ENCODE measurements around the gene CIT. TPM values are rescaled to one million over a fixed set of nuclear protein-coding genes. Genes with fewer than 3 reads are reported as not detected.

The CIT gene
- total RNA-seq, 3 donors from 2014 or later (not counting 1 experiment from before 2014, with no cell fraction given), result 2.8 to 4.2 (median 3.6) TPM

DNA sequence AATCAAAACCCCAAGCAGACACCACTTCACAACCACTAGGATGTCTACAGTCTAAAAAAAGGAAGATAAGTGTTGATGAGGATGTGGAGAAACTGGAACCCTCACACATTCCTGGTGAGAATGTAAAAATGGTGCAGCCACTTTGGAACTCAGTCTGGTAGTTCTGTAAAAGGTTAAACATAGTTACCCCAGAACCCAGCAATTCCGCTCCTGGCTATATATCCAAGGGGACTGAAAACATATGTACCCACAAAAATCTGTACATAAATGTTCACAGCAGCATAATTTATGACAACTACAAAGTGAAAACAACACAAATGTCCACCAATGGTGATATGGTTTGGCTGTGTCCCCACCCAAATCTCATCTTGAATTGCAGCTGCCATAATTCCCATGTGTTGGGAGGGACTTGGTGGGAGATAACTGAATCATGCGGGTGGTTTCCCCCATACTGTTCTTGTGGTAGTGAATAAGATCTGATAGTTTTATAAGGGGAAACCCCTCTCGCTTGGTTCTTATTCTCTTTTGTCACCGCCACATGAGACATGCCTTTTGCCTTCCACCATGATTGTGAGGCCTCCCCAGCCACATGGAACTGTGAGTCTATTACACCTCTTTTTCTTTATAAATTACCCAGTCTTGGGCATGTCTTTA, 162.4 kb downstream of the CIT start:
- no peaks in the 10 kb centered on the region for H3K4me1 ChIP-seq (ENCODE audit: control insufficient read depth, insufficient read depth, low read length)
- WGBS (ENCODE audit: insufficient coverage), result 100% methylated on average over 4 of the region's 4 CpGs
- no peaks in the 10 kb centered on the region for H3K27me3 ChIP-seq (ENCODE audit: control insufficient read depth, insufficient read depth, low read length)
- Mint-ChIP-seq H3K27me3 (ENCODE audit: low read depth in 2 of 2) (no peaks in the 10 kb centered on the region), H3K4me1 (no peaks in the 10 kb centered on the region), H3K9me3 (no peaks in the 10 kb centered on the region), H3K27ac (no peak overlapping the region), H3K4me3 (no peak overlapping the region), H3K36me3 (no peaks in the 10 kb centered on the region)
- TF ChIP-seq, protein P1, sequence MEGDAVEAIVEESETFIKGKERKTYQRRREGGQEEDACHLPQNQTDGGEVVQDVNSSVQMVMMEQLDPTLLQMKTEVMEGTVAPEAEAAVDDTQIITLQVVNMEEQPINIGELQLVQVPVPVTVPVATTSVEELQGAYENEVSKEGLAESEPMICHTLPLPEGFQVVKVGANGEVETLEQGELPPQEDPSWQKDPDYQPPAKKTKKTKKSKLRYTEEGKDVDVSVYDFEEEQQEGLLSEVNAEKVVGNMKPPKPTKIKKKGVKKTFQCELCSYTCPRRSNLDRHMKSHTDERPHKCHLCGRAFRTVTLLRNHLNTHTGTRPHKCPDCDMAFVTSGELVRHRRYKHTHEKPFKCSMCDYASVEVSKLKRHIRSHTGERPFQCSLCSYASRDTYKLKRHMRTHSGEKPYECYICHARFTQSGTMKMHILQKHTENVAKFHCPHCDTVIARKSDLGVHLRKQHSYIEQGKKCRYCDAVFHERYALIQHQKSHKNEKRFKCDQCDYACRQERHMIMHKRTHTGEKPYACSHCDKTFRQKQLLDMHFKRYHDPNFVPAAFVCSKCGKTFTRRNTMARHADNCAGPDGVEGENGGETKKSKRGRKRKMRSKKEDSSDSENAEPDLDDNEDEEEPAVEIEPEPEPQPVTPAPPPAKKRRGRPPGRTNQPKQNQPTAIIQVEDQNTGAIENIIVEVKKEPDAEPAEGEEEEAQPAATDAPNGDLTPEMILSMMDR (IDR thresholded peaks at IDR 0.05), result no peak
- H3K27ac ChIP-seq (ENCODE audit: low read length), result no peak overlapping the region
- no peak overlapping the region for H3K4me3 ChIP-seq (ENCODE audit: low read length)
- ATAC-seq, result no peak
- no peaks in the 10 kb centered on the region for H3K9me3 ChIP-seq (ENCODE audit: control insufficient read depth, insufficient read depth, low read length)
- DNase-seq, result no peak
- no peaks in the 10 kb centered on the region for H3K36me3 ChIP-seq (ENCODE audit: control insufficient read depth, insufficient read depth, low read length)
- intact Hi-C loops (cut with micrococcal nuclease), result no loop called here

DNA sequence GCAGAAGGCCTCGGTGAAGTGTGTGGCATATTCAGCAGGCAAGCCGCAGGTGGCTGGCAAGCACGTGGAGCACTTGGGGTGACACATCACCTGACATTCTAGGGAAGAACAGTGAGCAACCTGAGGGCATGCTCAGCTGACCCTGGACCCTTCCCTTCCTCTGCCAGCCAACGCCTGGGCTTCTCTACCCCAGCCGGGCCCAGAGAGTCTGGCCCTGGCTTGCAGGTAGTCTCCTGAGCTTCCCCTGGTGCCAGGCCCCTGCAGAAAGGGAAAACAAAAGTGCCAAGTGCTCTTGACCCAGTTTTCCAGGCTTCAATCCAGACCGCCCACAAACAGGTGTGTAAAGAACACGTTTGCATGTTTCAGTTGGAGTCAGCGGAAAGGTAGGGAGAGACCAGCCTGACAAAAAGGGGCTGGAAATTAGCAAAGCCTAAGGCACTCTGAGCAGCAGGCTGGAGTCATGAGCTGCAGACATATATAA, 163.5 kb downstream of the CIT start:
- Histone ChIP-seq H3K4me1 (ENCODE audit: control insufficient read depth, insufficient read depth, low read length) (no peaks in the 10 kb centered on the region), H3K4me3 (ENCODE audit: low read length) (no peak overlapping the region), H3K27me3 (ENCODE audit: control insufficient read depth, insufficient read depth, low read length) (no peaks in the 10 kb centered on the region), H3K9me3 (ENCODE audit: control insufficient read depth, insufficient read depth, low read length) (no peaks in the 10 kb centered on the region), H3K27ac (ENCODE audit: low read length) (no peak overlapping the region), H3K36me3 (ENCODE audit: control insufficient read depth, insufficient read depth, low read length) (no peaks in the 10 kb centered on the region)
- 96% methylated on average over 8 of the region's 8 CpGs for WGBS (ENCODE audit: insufficient coverage)
- Mint-ChIP-seq H3K27me3 (ENCODE audit: low read depth in 2 of 2) (no peaks in the 10 kb centered on the region), H3K4me1 (no peaks in the 10 kb centered on the region), H3K9me3 (no peaks in the 10 kb centered on the region), H3K36me3 (no peaks in the 10 kb centered on the region), H3K27ac (no peak overlapping the region), H3K4me3 (no peak overlapping the region)
- DNase-seq, result no peak
- TF ChIP-seq, protein P1 (IDR thresholded peaks at IDR 0.05), result no peak
- intact Hi-C loops (cut with micrococcal nuclease), result no loop called here
- no peak for ATAC-seq

DNA sequence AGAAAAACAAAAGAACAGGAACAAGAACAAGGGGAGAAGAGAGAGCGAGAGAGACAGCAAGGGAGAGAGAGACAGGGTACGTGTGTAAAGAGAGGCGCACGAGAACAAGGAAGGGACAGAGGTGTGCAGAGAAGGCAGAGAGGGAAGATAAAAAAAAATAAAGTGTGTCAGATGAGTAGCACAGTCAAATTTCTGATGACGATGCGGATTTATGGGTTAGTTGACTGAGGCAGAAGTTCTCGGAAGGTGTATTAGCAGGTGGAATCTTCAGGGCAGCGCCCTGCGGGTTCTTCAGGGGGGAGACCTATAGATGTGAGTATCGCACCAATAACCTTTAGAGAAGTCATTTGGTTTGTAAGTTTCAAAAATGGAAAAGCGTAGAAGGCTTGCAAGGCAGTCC, 164.4 kb downstream of the CIT start:
- no peak for DNase-seq
- H3K4me1 ChIP-seq (ENCODE audit: control insufficient read depth, insufficient read depth, low read length), result no peaks in the 10 kb centered on the region
- TF ChIP-seq, protein P1 (IDR thresholded peaks at IDR 0.05), result no peak
- no peaks in the 10 kb centered on the region for H3K27me3 ChIP-seq (ENCODE audit: control insufficient read depth, insufficient read depth, low read length)
- no peak for ATAC-seq
- H3K27ac Mint-ChIP-seq, result no peak overlapping the region
- WGBS (ENCODE audit: insufficient coverage), result 98% methylated on average over 11 of the region's 11 CpGs
- intact Hi-C loops (cut with micrococcal nuclease), result no loop called here
- no peak overlapping the region for H3K4me3 Mint-ChIP-seq
- H3K27ac ChIP-seq (ENCODE audit: low read length), result no peak overlapping the region
- H3K27me3 Mint-ChIP-seq (ENCODE audit: low read depth in 2 of 2), result no peaks in the 10 kb centered on the region
- H3K36me3 ChIP-seq (ENCODE audit: control insufficient read depth, insufficient read depth, low read length), result no peaks in the 10 kb centered on the region
- H3K9me3 Mint-ChIP-seq, result no peaks in the 10 kb centered on the region
- no peaks in the 10 kb centered on the region for H3K9me3 ChIP-seq (ENCODE audit: control insufficient read depth, insufficient read depth, low read length)
- H3K36me3 Mint-ChIP-seq, result no peaks in the 10 kb centered on the region
- no peaks in the 10 kb centered on the region for H3K4me1 Mint-ChIP-seq
- no peak overlapping the region for H3K4me3 ChIP-seq (ENCODE audit: low read length)

DNA sequence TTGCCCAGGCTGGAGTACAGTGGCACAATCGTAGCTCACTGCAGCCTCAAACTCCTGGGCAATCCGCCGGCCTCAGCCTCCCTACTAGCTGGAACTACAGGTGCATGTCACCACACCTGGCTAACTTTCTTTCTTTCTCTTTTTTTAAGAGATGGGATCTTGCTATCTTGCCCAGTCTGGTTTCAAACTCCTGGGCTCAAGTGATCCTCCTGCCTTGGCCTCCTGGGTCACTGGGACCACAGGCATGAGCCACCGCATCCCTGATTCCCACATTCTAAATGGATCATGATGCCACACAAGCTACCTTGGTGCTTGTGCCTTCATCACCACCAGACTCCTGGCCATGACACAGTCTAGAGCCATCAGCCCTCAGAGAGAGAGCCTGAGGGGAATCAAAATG, 165.4 kb downstream of the CIT start:
- Mint-ChIP-seq H3K4me1 (no peaks in the 10 kb centered on the region), H3K36me3 (no peaks in the 10 kb centered on the region), H3K4me3 (no peak overlapping the region), H3K27me3 (ENCODE audit: low read depth in 2 of 2) (no peaks in the 10 kb centered on the region), H3K27ac (no peak overlapping the region), H3K9me3 (no peaks in the 10 kb centered on the region)
- Histone ChIP-seq H3K27ac (ENCODE audit: low read length) (no peak overlapping the region), H3K27me3 (ENCODE audit: control insufficient read depth, insufficient read depth, low read length) (no peaks in the 10 kb centered on the region), H3K4me3 (ENCODE audit: low read length) (no peak overlapping the region), H3K36me3 (ENCODE audit: control insufficient read depth, insufficient read depth, low read length) (no peaks in the 10 kb centered on the region), H3K9me3 (ENCODE audit: control insufficient read depth, insufficient read depth, low read length) (no peaks in the 10 kb centered on the region), H3K4me1 (ENCODE audit: control insufficient read depth, insufficient read depth, low read length) (no peaks in the 10 kb centered on the region)
- 99% methylated on average over 4 of the region's 4 CpGs for WGBS (ENCODE audit: insufficient coverage)
- TF ChIP-seq, protein P1 (IDR thresholded peaks at IDR 0.05), result no peak
- DNase-seq, result no peak
- intact Hi-C loops (cut with micrococcal nuclease), result no loop called here
- no peak for ATAC-seq

Data from natural killer cell (primary cell).